ENCODE results near the gene DOK6. TPM values are rescaled to one million over a fixed set of nuclear protein-coding genes. Genes with fewer than 3 reads are reported as not detected.

The DOK6 gene
- total and polyA plus RNA-seq, 9 of the 15 experiments (the other 6 are each of a cell fraction or from before 2014, with no cell fraction given): not detected

- TF ChIP-seq, protein P1, sequence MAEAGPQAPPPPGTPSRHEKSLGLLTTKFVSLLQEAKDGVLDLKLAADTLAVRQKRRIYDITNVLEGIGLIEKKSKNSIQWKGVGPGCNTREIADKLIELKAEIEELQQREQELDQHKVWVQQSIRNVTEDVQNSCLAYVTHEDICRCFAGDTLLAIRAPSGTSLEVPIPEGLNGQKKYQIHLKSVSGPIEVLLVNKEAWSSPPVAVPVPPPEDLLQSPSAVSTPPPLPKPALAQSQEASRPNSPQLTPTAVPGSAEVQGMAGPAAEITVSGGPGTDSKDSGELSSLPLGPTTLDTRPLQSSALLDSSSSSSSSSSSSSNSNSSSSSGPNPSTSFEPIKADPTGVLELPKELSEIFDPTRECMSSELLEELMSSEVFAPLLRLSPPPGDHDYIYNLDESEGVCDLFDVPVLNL (CRISPR knock-in tag; IDR thresholded peaks at IDR 0.05; ENCODE audit: low read depth): no peak
- TF ChIP-seq BRD9 (IDR thresholded peaks at IDR 0.05; ENCODE audit: low read depth, partially characterized antibody) (no peak), PYGO2 (tag; IDR thresholded peaks at IDR 0.05) (no peak), TCF7 (IDR thresholded peaks at IDR 0.05; ENCODE audit: borderline replicate concordance) (no peak)
Measured at GRCh38 chr18:69737851-69738250, 337.2 kb downstream of the DOK6 start (continued).

- no peaks in the 10 kb centered on the region for H3K4me1 ChIP-seq (replicated peaks in 1 of 2; ENCODE audit: control insufficient read depth in 2 of 2, insufficient read depth in 2 of 2, low read length in 2 of 2)
- DNase-seq (ENCODE audit: extremely low read depth in 1 of 4, low spot score in 3 of 4) (no peak), ATAC-seq (no peak), FAIRE-seq (no peak)
- H3K9ac ChIP-seq (ENCODE audit: insufficient read depth in 1 of 2, low read depth in 2 of 2, low read length in 2 of 2): no peak overlapping the region
- ChIA-PET CTCF (ENCODE audit: low intra/inter-chr PET ratio) (no interaction called here), POLR2A (no interaction called here)
- no peaks in the 10 kb centered on the region for H3K36me3 ChIP-seq (ENCODE audit: control insufficient read depth, insufficient read depth, low read length)
- no peaks in the 10 kb centered on the region for H3K79me2 ChIP-seq (ENCODE audit: control insufficient read depth, insufficient read depth, low read length)
- no peak overlapping the region for H3K4me2 ChIP-seq (ENCODE audit: insufficient read depth, low read length)
- H3K9me1 ChIP-seq (ENCODE audit: control insufficient read depth, insufficient read depth, low read length): no peaks in the 10 kb centered on the region
- H3K27me3 ChIP-seq (ENCODE audit: control insufficient read depth in 2 of 2, insufficient read depth in 2 of 2, low read length in 2 of 2): no peaks in the 10 kb centered on the region
- in situ Hi-C loops (cut with MboI): no loop called here
- intact Hi-C loops (cut with micrococcal nuclease): no loop called here
- H2AFZ ChIP-seq (ENCODE audit: low read depth, low read length): no peak overlapping the region
- WGBS (ENCODE audit: insufficient coverage, low coverage, missing lambda C conversion rate): no CpG with 5 or more reads among the region's 2 CpGs
- H3K4me3 ChIP-seq: no peak overlapping the region
- no peaks in the 10 kb centered on the region for H4K20me1 ChIP-seq (replicated peaks; ENCODE audit: control insufficient read depth, insufficient read depth, low read length)
- TF ChIP-seq CBX5 (IDR thresholded peaks at IDR 0.05; ENCODE audit: borderline replicate concordance, low read depth) (no peak), ZNF184 (CRISPR knock-in tag; IDR thresholded peaks at IDR 0.05) (no peak)
- no peak overlapping the region for H3K27ac ChIP-seq (ENCODE audit: extremely low read depth, low read depth, low read length)
- no TSS peak for BruUV-seq (replicated peaks)
- H3K9me3 ChIP-seq (replicated peaks; ENCODE audit: control insufficient read depth, insufficient read depth, low read depth, low read length): no peaks in the 10 kb centered on the region
Measured at GRCh38 chr18:69747388-69747787, 346.7 kb downstream of the DOK6 start.
